ENCODE data around the gene SNX25.
A peak's percentile ranks its signal among the peaks of the same experiment; 100 is the strongest.

SNX25 gene

DNA sequence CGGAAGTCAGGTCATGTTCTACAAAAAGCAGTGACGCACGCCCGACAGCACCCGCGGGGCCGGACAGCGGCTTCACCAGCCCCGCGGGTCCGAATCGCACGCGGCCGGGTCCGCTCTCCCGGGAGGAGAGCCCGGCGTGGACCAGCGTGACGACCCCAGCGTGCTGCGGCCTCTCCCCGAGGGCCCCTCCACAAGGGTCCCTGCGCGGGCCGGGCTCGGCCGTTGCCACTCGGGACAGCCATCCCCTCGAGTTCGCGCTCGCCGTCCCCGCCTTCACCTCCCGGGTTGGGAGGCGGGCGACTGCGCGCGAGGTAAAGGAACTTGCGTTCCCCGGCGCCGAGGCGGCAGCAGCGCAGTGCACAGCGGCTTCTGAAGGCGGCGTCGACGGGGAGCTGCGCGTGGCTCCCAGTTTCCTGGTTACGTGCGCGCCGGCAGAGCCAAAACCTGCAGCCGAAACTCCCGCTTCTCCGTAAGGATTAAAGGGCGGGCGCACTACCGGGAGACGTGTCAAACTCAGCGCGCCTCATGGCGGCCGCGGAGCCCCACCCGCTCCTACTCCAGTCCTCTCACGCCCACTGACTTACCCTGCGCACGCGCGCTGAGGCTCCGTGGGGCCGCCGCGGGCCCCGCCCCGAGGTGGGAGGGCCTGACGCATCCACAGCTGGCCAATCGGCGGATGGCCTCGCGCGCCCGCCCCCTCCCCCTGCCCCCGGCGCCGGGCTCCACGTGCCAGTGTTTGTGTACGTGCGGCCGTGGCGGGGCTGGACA lies 186.7 kb downstream of the SNX25 start:
- POLR2A ChIA-PET: interaction anchor here (0.6 to 4.0 kb wide), 19 partner anchors 8 to 316 kb away, joined by 3 to 29 read pairs (median 4); partner anchors contain the start of gene UFSP2
- CTCF ChIA-PET: no interaction called here
- DNase-seq (ENCODE audit: extremely low spot score): peak; percentile 93
- TF ChIP-seq ELF4 (IDR thresholded peaks at IDR 0.05) (no peak), TARDBP (IDR thresholded peaks at IDR 0.05) (peak; percentile 85), FOXA1 (IDR thresholded peaks at IDR 0.05) (no peak), ARNT (IDR thresholded peaks at IDR 0.05) (peak; percentile 99), L3MBTL2 (conservative IDR thresholded peaks at IDR 0.05) (peak; percentile 97)

DNA sequence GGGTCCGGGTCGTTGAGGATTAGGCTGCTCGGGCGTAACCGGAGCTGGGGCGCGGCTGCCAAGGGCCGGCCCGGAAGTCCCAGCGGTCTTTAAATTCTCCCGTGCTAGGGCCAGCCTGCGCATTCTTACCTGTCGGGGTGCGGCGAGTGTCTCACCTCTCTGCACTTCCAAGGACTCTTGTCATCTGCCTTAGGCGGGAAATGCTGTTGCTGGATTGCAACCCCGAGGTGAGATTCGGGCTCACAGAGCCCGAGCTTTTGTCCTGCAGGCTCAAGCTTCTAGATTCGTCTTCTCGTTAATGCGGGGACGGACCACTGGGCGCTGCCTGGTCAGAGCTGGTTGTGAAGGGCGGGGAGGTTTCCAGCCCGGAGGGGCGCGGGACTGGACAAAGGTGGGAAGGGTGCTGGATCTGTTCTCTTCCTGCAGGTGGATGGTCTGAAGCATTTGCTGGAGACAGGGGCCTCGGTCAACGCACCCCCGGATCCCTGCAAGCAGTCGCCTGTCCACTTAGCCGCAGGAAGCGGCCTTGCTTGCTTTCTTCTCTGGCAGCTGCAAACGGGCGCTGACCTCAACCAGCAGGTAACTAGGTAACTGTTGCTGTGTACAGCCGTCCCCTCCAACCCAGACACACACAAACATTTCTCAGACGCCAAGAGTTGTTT lies 187.5 kb downstream of the SNX25 start, which contains the start of gene ANKRD37:
Gene ANKRD37 (plus strand): TSS at position 118 of the 662 bp plus-strand sequence. CDS start 83 bp downstream, at position 201.
- TF ChIP-seq ZNF384 (IDR thresholded peaks at IDR 0.05): no peak
- no peak; the same call in 1 of the 2 replicates for TF ChIP-seq L3MBTL2 (conservative IDR thresholded peaks at IDR 0.05)
- no peak for TF ChIP-seq HDGF (IDR thresholded peaks at IDR 0.05; ENCODE audit: borderline replicate concordance)
- no peak for TF ChIP-seq TARDBP (IDR thresholded peaks at IDR 0.05)
- TF ChIP-seq BHLHE40 (IDR thresholded peaks at IDR 0.05; ENCODE audit: borderline replicate concordance): no peak
- TF ChIP-seq SUZ12 (IDR thresholded peaks at IDR 0.05): no peak
- TF ChIP-seq SP1 (IDR thresholded peaks at IDR 0.05): no peak
- no peak for TF ChIP-seq FOXA1 (IDR thresholded peaks at IDR 0.05)
- TF ChIP-seq LEF1 (IDR thresholded peaks at IDR 0.05; ENCODE audit: borderline replicate concordance): no peak
- TF ChIP-seq ELF4 (IDR thresholded peaks at IDR 0.05): no peak
- TF ChIP-seq, protein P1, sequence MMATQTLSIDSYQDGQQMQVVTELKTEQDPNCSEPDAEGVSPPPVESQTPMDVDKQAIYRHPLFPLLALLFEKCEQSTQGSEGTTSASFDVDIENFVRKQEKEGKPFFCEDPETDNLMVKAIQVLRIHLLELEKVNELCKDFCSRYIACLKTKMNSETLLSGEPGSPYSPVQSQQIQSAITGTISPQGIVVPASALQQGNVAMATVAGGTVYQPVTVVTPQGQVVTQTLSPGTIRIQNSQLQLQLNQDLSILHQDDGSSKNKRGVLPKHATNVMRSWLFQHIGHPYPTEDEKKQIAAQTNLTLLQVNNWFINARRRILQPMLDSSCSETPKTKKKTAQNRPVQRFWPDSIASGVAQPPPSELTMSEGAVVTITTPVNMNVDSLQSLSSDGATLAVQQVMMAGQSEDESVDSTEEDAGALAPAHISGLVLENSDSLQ (IDR thresholded peaks at IDR 0.05): no peak
- no peak for TF ChIP-seq ARNT (IDR thresholded peaks at IDR 0.05)
- TF ChIP-seq NFRKB (IDR thresholded peaks at IDR 0.05): no peak
- TF ChIP-seq FOXM1 (IDR thresholded peaks at IDR 0.05; ENCODE audit: borderline replicate concordance): no peak
- TF ChIP-seq FOXK2 (IDR thresholded peaks at IDR 0.05): no peak
- TF ChIP-seq CTBP1 (IDR thresholded peaks at IDR 0.05; ENCODE audit: borderline replicate concordance): no peak
- DNase-seq (ENCODE audit: extremely low spot score): peak; percentile 10
- ChIA-PET POLR2A (interaction anchor here (0.7 to 4.0 kb wide), 17 partner anchors 8 to 315 kb away, joined by 3 to 29 read pairs (median 3); partner anchors contain the start of gene UFSP2), CTCF (no interaction called here)

DNA sequence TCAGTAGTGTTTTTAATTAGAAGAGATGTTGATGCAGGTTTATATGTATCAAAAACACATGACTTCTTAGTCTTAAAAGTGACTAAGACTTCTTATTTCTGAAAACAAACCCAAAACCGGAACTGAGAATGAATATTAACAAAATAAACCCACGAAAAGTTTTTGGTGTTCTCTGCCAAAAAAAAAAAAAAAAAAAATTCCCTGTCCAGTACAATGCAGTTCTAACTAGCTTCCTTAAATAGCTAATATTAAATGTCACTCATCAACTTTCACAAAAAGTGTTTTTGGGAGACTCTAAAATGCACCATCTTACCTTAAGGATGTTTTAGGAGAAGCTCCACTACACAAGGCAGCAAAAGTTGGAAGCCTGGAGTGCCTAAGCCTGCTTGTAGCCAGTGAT lies 189.2 kb downstream of the SNX25 start:
- DNase-seq (ENCODE audit: extremely low spot score): no peak
- TF ChIP-seq SP1 (IDR thresholded peaks at IDR 0.05) (no peak), NFRKB (IDR thresholded peaks at IDR 0.05) (no peak), TARDBP (IDR thresholded peaks at IDR 0.05) (no peak), CTBP1 (IDR thresholded peaks at IDR 0.05; ENCODE audit: borderline replicate concordance) (no peak), ELF4 (IDR thresholded peaks at IDR 0.05) (no peak), SUZ12 (IDR thresholded peaks at IDR 0.05) (no peak)
- CTCF ChIA-PET: interaction anchor here (1.0 kb wide), 1 partner anchor 199 kb away, joined by 3 read pairs; no protein-coding TSS in a partner anchor
- POLR2A ChIA-PET: no interaction called here

DNA sequence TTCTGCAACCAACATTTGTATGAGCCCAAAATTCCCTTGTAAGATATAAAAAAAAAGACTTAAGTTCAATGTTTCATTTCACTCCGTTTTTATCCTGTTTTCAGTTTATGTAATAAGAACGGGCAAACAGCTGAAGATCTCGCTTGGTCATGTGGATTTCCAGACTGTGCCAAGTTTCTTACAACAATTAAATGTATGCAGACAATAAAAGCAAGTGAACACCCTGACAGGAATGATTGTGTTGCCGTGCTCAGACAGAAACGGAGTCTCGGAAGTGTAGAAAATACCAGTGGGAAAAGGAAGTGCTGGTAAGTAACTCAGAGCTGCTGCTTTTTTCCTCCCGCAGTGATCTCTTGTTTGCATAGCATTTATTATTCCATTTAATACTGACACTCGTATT lies 190.1 kb downstream of the SNX25 start:
- ChIA-PET CTCF (no interaction called here), POLR2A (no interaction called here)
- TF ChIP-seq ARNT (IDR thresholded peaks at IDR 0.05): no peak
- DNase-seq (ENCODE audit: extremely low spot score): no peak

DNA sequence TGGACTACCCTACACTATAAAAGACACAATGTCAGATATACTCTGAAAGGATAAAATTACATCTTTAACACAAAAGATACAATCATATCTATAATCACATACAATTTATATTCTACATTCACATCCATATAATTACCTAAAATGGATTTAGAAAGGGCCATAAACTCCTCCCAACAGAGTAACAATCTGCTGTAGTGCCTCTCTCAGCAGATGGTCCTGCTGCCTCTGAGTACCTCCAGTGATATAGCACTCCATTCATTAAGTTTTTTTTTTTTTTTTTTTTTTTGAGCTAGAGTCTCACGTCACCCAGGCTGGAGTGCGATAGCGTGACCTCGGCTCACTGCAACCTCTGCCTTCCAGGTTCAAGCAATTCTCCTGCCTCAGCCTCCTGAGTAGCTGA lies 194.6 kb downstream of the SNX25 start:
- no peak for DNase-seq (ENCODE audit: extremely low spot score)
- ChIA-PET CTCF (no interaction called here), POLR2A (interaction anchor here (2.6 kb wide), 1 partner anchor 8 kb away, joined by 17 read pairs; the partner anchor contains the start of genes ANKRD37 and LRP2BP)
- TF ChIP-seq ELF4 (IDR thresholded peaks at IDR 0.05): no peak
- no peak for TF ChIP-seq L3MBTL2 (conservative IDR thresholded peaks at IDR 0.05)
- TF ChIP-seq SUZ12 (IDR thresholded peaks at IDR 0.05): no peak
- TF ChIP-seq BHLHE40 (IDR thresholded peaks at IDR 0.05; ENCODE audit: borderline replicate concordance): no peak
- TF ChIP-seq FOXK2 (IDR thresholded peaks at IDR 0.05): no peak
- TF ChIP-seq SP1 (IDR thresholded peaks at IDR 0.05): no peak
- no peak for TF ChIP-seq FOXA1 (IDR thresholded peaks at IDR 0.05)
- TF ChIP-seq HDGF (IDR thresholded peaks at IDR 0.05; ENCODE audit: borderline replicate concordance): no peak
- TF ChIP-seq, protein P1 (IDR thresholded peaks at IDR 0.05): no peak
- TF ChIP-seq NFRKB (IDR thresholded peaks at IDR 0.05): no peak
- TF ChIP-seq ARNT (IDR thresholded peaks at IDR 0.05): no peak
- no peak for TF ChIP-seq ZNF384 (IDR thresholded peaks at IDR 0.05)

DNA sequence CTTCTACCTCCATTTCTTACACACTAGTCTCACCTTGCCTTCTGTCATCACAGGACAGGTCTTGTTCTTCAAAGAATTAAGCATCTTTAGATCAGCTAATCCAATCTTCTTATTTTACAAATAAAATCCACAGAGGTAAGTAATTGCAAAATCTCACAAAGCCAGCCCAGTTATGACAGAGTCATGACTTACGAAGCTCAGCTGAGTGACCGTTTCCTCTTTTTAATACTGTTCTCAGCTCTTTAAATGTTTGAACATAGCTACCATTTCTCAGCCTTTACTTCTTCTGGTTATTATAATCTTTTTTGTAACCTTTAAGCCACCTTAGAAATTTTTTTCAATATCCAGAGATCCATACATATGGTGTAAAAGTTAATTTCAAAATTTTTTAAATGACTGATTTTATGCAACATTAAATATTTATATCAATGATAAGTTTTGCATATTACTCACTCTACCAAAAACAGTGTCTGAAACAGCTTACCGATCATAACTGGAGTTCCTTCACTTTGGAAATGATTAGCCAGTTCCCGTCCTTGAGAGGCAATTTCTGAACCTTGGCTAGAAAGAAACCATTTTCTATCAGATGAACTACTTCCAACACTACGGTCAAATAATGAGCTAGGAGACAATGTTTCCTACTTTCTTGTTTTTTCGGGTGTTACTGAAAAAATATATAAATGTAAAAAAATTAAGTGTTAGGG lies 196.1 kb downstream of the SNX25 start:
- TF ChIP-seq SP1 (IDR thresholded peaks at IDR 0.05): no peak
- no peak for TF ChIP-seq L3MBTL2 (conservative IDR thresholded peaks at IDR 0.05)
- TF ChIP-seq, protein P1 (IDR thresholded peaks at IDR 0.05): no peak
- TF ChIP-seq NFRKB (IDR thresholded peaks at IDR 0.05): no peak
- no peak for TF ChIP-seq ZNF384 (IDR thresholded peaks at IDR 0.05)
- no peak for TF ChIP-seq HDGF (IDR thresholded peaks at IDR 0.05; ENCODE audit: borderline replicate concordance)
- TF ChIP-seq TARDBP (IDR thresholded peaks at IDR 0.05): no peak
- TF ChIP-seq LEF1 (IDR thresholded peaks at IDR 0.05; ENCODE audit: borderline replicate concordance): no peak
- no peak for TF ChIP-seq BHLHE40 (IDR thresholded peaks at IDR 0.05; ENCODE audit: borderline replicate concordance)
- no peak for TF ChIP-seq FOXK2 (IDR thresholded peaks at IDR 0.05)
- no peak for TF ChIP-seq FOXM1 (IDR thresholded peaks at IDR 0.05; ENCODE audit: borderline replicate concordance)
- no peak for TF ChIP-seq SUZ12 (IDR thresholded peaks at IDR 0.05)
- no peak for TF ChIP-seq FOXA1 (IDR thresholded peaks at IDR 0.05)
- no peak for TF ChIP-seq ELF4 (IDR thresholded peaks at IDR 0.05)
- ChIA-PET CTCF (no interaction called here), POLR2A (interaction anchor here (1.2 to 2.6 kb wide), 2 partner anchors 9 to 20 kb away, joined by 4 to 17 read pairs; partner anchors contain the start of genes ANKRD37, LRP2BP and UFSP2)
- no peak for DNase-seq (ENCODE audit: extremely low spot score)

Data from HEK293T (cell line).